PFSK-1 (cell line): Measurements from ENCODE around the gene CLEC16A.

Experiments used
- REST ChIP-seq, 2 experiments: IDR thresholded peaks; 2 replicates each; pipeline versions ENCODE4 v1.6.1 to v1.8.0; 2011 to 2012; ENCODE audit warnings: low read depth in 2 of 2, low read length in 2 of 2, control low read depth in 1 of 2, inconsistent platforms in 1 of 2, mild to moderate bottlenecking in 1 of 2, moderate library complexity in 1 of 2; ENCODE audit not compliant: insufficient read depth in 1 of 2
- TAF1 ChIP-seq: IDR thresholded peaks from 2 replicates; pipeline ENCODE4 v1.6.1; 2012; ENCODE audit warnings: low read length, control low read depth, borderline replicate concordance; ENCODE audit not compliant: insufficient read depth

DNA sequence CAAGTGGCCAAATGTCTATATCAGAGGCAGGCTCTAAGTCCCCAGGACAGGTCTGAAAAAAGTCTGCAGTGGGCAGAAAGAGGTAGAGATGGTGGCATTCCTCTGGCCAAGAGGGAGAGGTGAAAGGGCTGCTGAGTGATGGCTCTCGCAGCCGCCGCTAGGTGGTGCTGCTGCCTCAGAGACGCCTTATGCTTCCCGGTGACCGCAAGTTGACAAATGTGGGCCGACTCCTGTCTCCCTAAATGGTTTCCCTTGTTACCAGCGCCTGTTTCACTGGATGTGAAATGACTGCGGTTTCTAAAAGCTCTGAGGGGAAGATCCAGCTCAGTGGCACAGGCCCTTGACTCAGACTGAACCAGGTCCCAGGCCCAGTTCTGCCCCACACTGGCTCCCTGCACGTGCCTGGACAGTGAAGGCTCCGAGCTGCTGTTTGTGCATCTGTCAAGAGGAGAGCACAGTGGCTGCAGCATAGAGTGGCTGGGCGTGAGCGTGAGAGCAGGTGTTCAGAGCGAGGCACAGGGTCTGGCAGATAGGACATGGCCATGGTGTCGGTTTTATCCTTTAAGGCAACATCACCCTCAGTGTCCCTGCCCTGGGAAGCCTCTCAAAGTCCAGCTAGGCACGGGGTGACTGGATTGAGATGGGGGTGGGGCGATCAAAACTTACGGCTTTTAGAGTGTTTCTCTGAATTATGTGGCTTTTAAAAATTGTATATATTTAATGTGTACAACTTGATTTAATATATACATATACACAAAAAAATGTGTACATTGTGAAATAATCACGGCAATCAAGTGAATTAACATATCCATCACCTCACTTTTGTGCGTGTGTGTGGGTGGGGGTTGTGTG lies 19.9 kb downstream of the CLEC16A start:
- TF ChIP-seq TAF1 (no peak), REST (IDR thresholded peaks at IDR 0.05; ENCODE audit: insufficient read depth in 1 of 2, low read depth in 2 of 2, low read length in 2 of 2) (no peak)
